DND-41 (cell line): ENCODE measurements around the gene GPR4.
"Not testable (repeated sequence)": the region's sequence is repeated elsewhere in the genome, so short reads cannot be mapped to it uniquely, and the experiment has no call there.

Experiments used
- CTCF ChIP-seq: IDR thresholded peaks from 2 replicates; pipeline ENCODE4 v1.5.1; 2012; ENCODE audit warnings: borderline replicate concordance, low read length, moderate library complexity, mild to moderate bottlenecking; ENCODE audit not compliant: poor library complexity, severe bottlenecking; ENCODE audit errors: extremely low read depth
- EZH2 ChIP-seq: IDR thresholded peaks from 3 replicates; pipeline ENCODE4 v1.6.1; 2012; ENCODE audit warnings: borderline replicate concordance, low read depth, mild to moderate bottlenecking, moderate library complexity, low read length, inconsistent platforms; ENCODE audit not compliant: severe bottlenecking

GRCh38 chr19:45628219-45628618, 26.2 kb upstream of the GPR4 start:
- not testable (repeated sequence) for TF ChIP-seq CTCF, EZH2
